Neural crest cell (in vitro differentiated cells): ENCODE results near the gene TIFAB. TPM values are rescaled to one million over a fixed set of nuclear protein-coding genes. Genes with fewer than 3 reads are reported as not detected.

Experiments used
- DNase-seq: peaks from one replicate; pipeline ENCODE4 v3.0.0; 2021; ENCODE audit warnings: low read depth, mixed read lengths, low spot score
- H3K27ac Mint-ChIP-seq: one replicate; pipeline ENCODE4 v1.8.0; 2021; ENCODE audit warnings: mild to moderate bottlenecking, mixed read lengths; ENCODE audit not compliant: unreplicated experiment
- H3K27me3 Mint-ChIP-seq: 2 replicates; pipeline ENCODE4 v1.8.0; 2021; ENCODE audit warnings: low read depth, mild to moderate bottlenecking, mixed read lengths
- H3K36me3 Mint-ChIP-seq: 2 replicates; pipeline ENCODE4 v1.8.0; 2021; ENCODE audit warnings: low read depth, mild to moderate bottlenecking, mixed read lengths
- H3K4me1 Mint-ChIP-seq: 2 replicates; pipeline ENCODE4 v1.8.0; 2021; ENCODE audit warnings: mixed read lengths
- H3K4me3 Mint-ChIP-seq: one replicate; pipeline ENCODE4 v1.8.0; 2021; ENCODE audit warnings: mild to moderate bottlenecking, mixed read lengths
- H3K9me3 Mint-ChIP-seq: 2 replicates; pipeline ENCODE4 v1.8.0; 2021; ENCODE audit warnings: mixed read lengths
- CTCF ChIP-seq: fragments of 200-600 bp; sonication (generic); conservative IDR thresholded peaks from 2 replicates; pipeline ENCODE4 v1.5.0; 2021; ENCODE audit warnings: antibody characterized with exemption, mild to moderate bottlenecking
- total RNA-seq: library from RNA; stranded (reverse); gene quantifications from 2 replicates; pipeline ENCODE4 v1.2.1, GENCODE V29; 2021

Gene TIFAB
- total RNA-seq, 1 donor from 2014 or later, result not detected

DNA sequence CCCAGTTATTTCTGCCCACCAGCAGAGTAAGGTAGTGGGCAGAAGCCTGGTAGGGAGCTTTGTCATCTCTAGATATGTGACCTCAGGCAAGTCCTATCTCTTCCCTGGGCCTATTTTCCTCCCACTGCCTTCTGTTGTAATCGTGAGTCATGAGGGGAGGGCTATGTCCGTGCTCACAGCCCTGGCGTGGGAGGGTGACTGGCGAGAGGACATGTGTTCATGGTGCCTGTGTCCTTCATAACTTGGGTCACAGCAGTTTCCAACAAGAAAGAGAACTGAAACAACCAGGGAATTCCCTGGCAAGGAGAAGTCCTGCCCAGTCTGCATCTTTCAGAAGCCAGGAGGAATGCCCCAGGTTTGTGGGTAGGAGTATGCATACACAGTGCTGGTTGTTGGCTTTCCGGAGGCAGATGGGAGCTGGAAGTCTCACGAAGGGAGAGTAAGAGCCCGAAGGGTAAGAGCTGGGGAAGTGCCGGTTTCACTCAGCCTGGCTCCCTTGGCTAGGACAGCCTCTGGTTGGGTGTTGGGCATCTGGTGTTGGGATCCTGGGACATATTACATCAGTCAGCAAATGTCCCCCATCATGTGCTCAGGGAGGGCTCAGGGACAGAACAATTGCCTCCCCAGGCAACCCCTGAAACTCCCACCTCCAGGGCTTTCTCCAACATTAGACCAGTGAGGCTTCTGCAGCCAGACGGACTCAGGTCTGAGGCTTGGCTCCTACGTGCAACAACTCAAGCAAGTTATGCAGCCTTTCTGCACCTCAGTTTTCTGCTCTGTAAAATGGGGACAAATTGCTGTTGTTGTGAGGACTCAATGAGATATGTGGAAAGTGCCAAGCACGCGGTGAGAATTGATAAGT is 4.3 kb upstream of the TIFAB start:
- no peaks in the 10 kb centered on the region for H3K36me3 Mint-ChIP-seq
- TF ChIP-seq CTCF, result no peak
- no peaks in the 10 kb centered on the region for H3K4me1 Mint-ChIP-seq
- no peak for DNase-seq
- H3K9me3 Mint-ChIP-seq, result no peaks in the 10 kb centered on the region
- H3K27me3 Mint-ChIP-seq, result peaks cover 71% of the 10 kb centered on the region
- no peak overlapping the region for H3K4me3 Mint-ChIP-seq
- no peak overlapping the region for H3K27ac Mint-ChIP-seq

DNA sequence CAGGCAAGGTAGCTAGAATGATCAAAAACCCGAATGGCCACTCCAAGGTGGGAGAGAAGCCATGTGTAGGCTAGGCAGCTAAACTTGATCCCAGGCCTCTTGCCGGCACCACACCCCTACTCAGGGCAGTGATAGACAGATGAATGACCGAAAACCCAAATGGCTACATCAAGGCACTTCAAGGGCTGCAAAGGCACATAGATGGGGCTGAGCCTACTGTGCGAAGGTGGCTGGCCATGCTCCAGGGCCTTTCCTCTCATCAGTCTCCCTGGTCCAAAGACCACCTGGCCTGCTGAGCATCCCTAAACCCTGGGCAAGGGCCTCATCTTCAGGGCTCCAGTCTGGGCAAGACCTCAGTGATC is 3.7 kb upstream of the TIFAB start:
- TF ChIP-seq CTCF, result no peak
- no peak for DNase-seq
- Mint-ChIP-seq H3K36me3 (no peaks in the 10 kb centered on the region), H3K27ac (no peak overlapping the region), H3K27me3 (peaks cover 65% of the 10 kb centered on the region), H3K9me3 (no peaks in the 10 kb centered on the region), H3K4me1 (peaks cover 2% of the 10 kb centered on the region), H3K4me3 (no peak overlapping the region)

DNA sequence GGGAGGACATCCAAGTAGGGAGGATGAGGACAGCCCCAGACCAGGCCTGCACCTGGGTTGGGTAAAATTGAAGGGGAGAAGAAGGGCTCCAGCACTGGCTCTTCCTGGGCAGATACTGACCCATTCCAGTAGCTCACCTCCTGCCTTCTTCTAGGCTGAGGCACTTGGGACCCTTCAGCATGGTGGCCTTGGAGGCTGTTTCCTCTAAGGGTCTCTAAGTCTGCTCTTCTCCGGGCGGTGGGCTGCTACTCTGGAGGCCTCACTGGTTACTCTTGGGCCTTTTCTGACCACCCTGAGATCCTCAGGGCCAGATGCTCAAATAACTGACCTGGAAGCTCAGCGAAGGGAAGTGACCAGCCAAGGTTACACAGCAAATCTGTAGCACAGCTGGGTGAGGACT is 2.8 kb upstream of the TIFAB start:
- TF ChIP-seq CTCF, result no peak
- Mint-ChIP-seq H3K36me3 (no peaks in the 10 kb centered on the region), H3K27ac (no peak overlapping the region), H3K4me1 (peaks cover 11% of the 10 kb centered on the region), H3K9me3 (no peaks in the 10 kb centered on the region), H3K27me3 (peaks cover 56% of the 10 kb centered on the region), H3K4me3 (no peak overlapping the region)
- no peak for DNase-seq

GRCh38 chr5:135453613-135454012 is 1.5 kb upstream of the TIFAB start:
- no peak for TF ChIP-seq CTCF
- Mint-ChIP-seq H3K27ac (no peak overlapping the region), H3K9me3 (no peaks in the 10 kb centered on the region), H3K4me3 (no peak overlapping the region), H3K36me3 (no peaks in the 10 kb centered on the region), H3K4me1 (peaks cover 11% of the 10 kb centered on the region), H3K27me3 (peaks cover 43% of the 10 kb centered on the region)
- no peak for DNase-seq

- H3K36me3 Mint-ChIP-seq, result no peaks in the 10 kb centered on the region
- DNase-seq, result no peak
- TF ChIP-seq CTCF, result no peak
- H3K4me3 Mint-ChIP-seq, result no peak overlapping the region
- peaks cover 11% of the 10 kb centered on the region for H3K4me1 Mint-ChIP-seq
- peaks cover 2% of the 10 kb centered on the region for H3K9me3 Mint-ChIP-seq
- H3K27me3 Mint-ChIP-seq, result peaks cover 32% of the 10 kb centered on the region
- H3K27ac Mint-ChIP-seq, result no peak overlapping the region
Measured at GRCh38 chr5:135451581-135452320, 400 bp downstream of the TIFAB start.
